Left lung (tissue), 10 donors: Measurements from ENCODE around the gene SYNDIG1. TPM values are rescaled to one million over a fixed set of nuclear protein-coding genes. Genes with fewer than 3 reads are reported as not detected.

Source experiments
- ATAC-seq: fragments of 200-7000 bp; cut with Tn5 transposase; one replicate; pipeline ENCODE4 v1.9.1; 2020; ENCODE audit warnings: moderate library complexity
- DNase-seq, 4 donors: peaks; one replicate each; pipeline ENCODE4 v3.0.0-alpha.2; 2013 to 2020
- H3K27ac ChIP-seq, 2 donors: fragments of 200-600 bp; sonication (generic) in 1 of 2; one replicate each; pipeline versions ENCODE4 v1.5.0 to v1.8.0; 2020 to 2021
- H3K27me3 ChIP-seq, 2 donors: fragments of 200-600 bp; sonication (generic) in 1 of 2; one replicate each; pipeline versions ENCODE4 v1.5.0 to v1.8.0; 2020 to 2021
- H3K36me3 ChIP-seq, 2 donors: fragments of 200-600 bp; sonication (generic) in 1 of 2; one replicate each; pipeline versions ENCODE4 v1.5.0 to v1.8.0; 2020 to 2021
- H3K4me1 ChIP-seq, 2 donors: fragments of 200-600 bp; one replicate each; pipeline ENCODE4 v1.8.0; 2021
- H3K4me3 ChIP-seq, 2 donors: fragments of 200-600 bp; sonication (generic) in 1 of 2; one replicate each; pipeline versions ENCODE4 v1.5.0 to v1.8.0; 2020 to 2021; ENCODE audit warnings: mild to moderate bottlenecking in 1 of 2
- H3K9me3 ChIP-seq, 2 donors: fragments of 200-600 bp; sonication (generic) in 1 of 2; one replicate each; pipeline versions ENCODE4 v1.5.0 to v1.8.0; 2020 to 2021
- CTCF ChIP-seq, 2 donors: fragments of 200-600 bp; sonication (generic) in 1 of 2; IDR thresholded peaks; one replicate each; pipeline versions ENCODE4 v1.5.0 to v1.8.0; 2021; ENCODE audit warnings: antibody characterized with exemption in 2 of 2
- intact Hi-C, 2 donors: fragments of 100-400 bp; cut with DNase I; formaldehyde crosslinking; loops; one replicate each; pipeline versions ENCODE4 v1.11.2 to v1.14.2; 2022
- polyA plus RNA-seq, 6 donors: library from polyadenylated mRNA; unstranded; fragments of 120-200 nt; gene quantifications; one replicate each; pipeline ENCODE4 v1.2.1, GENCODE V29; 2013; ENCODE audit not compliant: insufficient read length in 6 of 6
- total RNA-seq, 2 donors: library from RNA; stranded (reverse); fragmentation: NEBNext Ultra II Directional; extraction: Animal tissue kit (Norgen Biotek cat#: 25700); gene quantifications; one replicate each; pipeline ENCODE4 v1.2.1, GENCODE V29; 2021
- donor health status: DM: no; HTN: yes; CAD: no.
- donor health status: DM: no; HTN: no; CAD: no.

SYNDIG1 gene
- total and polyA plus RNA-seq, 8 donors = 1.3 to 7.8 (median 5.4) TPM

- ATAC-seq (no peak), DNase-seq (peak in 1 of 4 donors; percentile 19)
- H3K9me3 ChIP-seq = no peaks in the 10 kb centered on the region
- H3K4me3 ChIP-seq = no peak overlapping the region
- no peak overlapping the region for H3K27ac ChIP-seq
- no peak for TF ChIP-seq CTCF (IDR thresholded peaks at IDR 0.05)
- intact Hi-C loops = no loop called here
- peaks cover 0 to 18% of the 10 kb centered on the region in 2 donors for H3K27me3 ChIP-seq
- no peaks in the 10 kb centered on the region for H3K36me3 ChIP-seq
- H3K4me1 ChIP-seq = no peaks in the 10 kb centered on the region
Observed at GRCh38 chr20:24672181-24672880, 202.9 kb downstream of the SYNDIG1 start.

- Histone ChIP-seq H3K27me3 (peaks cover 0 to 24% of the 10 kb centered on the region in 2 donors), H3K36me3 (no peaks in the 10 kb centered on the region), H3K4me3 (no peak overlapping the region), H3K9me3 (no peaks in the 10 kb centered on the region), H3K27ac (no peak overlapping the region), H3K4me1 (no peaks in the 10 kb centered on the region)
- peak in 1 of 4 donors; percentile 28 for DNase-seq
- no peak for TF ChIP-seq CTCF (IDR thresholded peaks at IDR 0.05)
- intact Hi-C loops = no loop called here
- ATAC-seq = peak; percentile 73
Observed at GRCh38 chr20:24672886-24673677, 203.7 kb downstream of the SYNDIG1 start.

GRCh38 chr20:24673678-24674570, 204.5 kb downstream of the SYNDIG1 start:
- DNase-seq (peak in 1 of 4 donors; percentile 19), ATAC-seq (no peak)
- Histone ChIP-seq H3K9me3 (no peaks in the 10 kb centered on the region), H3K4me3 (no peak overlapping the region), H3K4me1 (no peaks in the 10 kb centered on the region), H3K36me3 (no peaks in the 10 kb centered on the region), H3K27me3 (peaks cover 0 to 24% of the 10 kb centered on the region in 2 donors), H3K27ac (no peak overlapping the region)
- TF ChIP-seq CTCF (IDR thresholded peaks at IDR 0.05) = no peak
- intact Hi-C loops = no loop called here

- no peaks in the 10 kb centered on the region for H3K9me3 ChIP-seq
- TF ChIP-seq CTCF (IDR thresholded peaks at IDR 0.05) = no peak
- ATAC-seq (no peak), DNase-seq (no peak)
- peaks cover 0 to 15% of the 10 kb centered on the region in 2 donors for H3K27me3 ChIP-seq
- H3K4me3 ChIP-seq = no peak overlapping the region
- H3K36me3 ChIP-seq = no peaks in the 10 kb centered on the region
- intact Hi-C loops = no loop called here
- no peak overlapping the region for H3K27ac ChIP-seq
- no peaks in the 10 kb centered on the region for H3K4me1 ChIP-seq
Observed at GRCh38 chr20:24674921-24675605, 205.6 kb downstream of the SYNDIG1 start.
